GM13976 (cell line): ENCODE results near the gene FES.
A peak's percentile ranks its signal among the peaks of the same experiment; 100 is the strongest.

Source experiments
- DNase-seq: peaks from one replicate; pipeline ENCODE4 v3.0.0; 2012; ENCODE audit warnings: low spot score
- in situ Hi-C: fragments of 300-500 bp; cut with MboI; formaldehyde crosslinking; loops from one replicate; pipeline ENCODE4 v1.12.0; 2022; ENCODE audit warnings: low sequenced_read_pairs, mixed read lengths, inconsistent platforms; ENCODE audit not compliant: unreplicated experiment
- TF ChIP-seq, protein P1 (sequence below): IDR thresholded peaks from 2 replicates; pipeline ENCODE4 v1.5.1; 2012; ENCODE audit warnings: borderline replicate concordance, mild to moderate bottlenecking; ENCODE audit not compliant: insufficient read depth; ENCODE audit errors: extremely low read depth, missing control alignments, control extremely low read depth

The FES gene

DNA sequence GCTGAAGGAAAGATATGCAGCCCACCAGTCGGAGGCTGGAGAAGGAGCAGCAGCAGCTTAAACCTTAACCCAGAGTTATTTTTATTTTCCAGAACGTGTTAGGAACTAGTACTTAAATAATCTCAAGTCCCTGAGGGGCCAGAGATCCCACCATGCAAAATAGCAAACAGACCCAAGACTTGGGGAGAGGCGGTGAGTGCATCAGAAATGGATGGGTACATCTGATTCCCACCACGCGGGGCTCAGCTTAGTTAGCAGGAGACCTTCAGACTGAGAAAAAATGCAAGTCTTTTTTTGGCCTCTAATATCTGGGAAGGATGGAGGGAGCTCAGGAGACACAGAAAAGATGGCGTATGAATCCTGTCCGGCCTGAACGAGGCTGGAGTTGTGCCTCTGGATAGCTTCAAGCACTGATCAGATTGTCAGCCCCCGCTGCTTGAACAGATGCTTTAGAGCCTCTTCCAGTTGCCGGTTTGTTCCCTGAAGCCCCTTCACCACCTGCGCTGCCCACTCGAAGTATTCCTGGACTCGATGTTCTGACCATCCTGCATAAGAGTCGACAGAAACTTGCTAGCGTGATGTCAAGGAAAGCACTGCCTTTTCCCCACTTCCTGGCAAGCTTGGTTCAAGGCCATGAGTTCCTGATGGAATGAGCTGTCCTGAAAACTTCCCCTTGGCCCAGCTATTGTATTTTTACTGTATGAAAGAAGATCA lies 46.7 kb downstream of the FES start:
- in situ Hi-C loops: no loop called here
- DNase-seq: no peak
- TF ChIP-seq, protein P1, sequence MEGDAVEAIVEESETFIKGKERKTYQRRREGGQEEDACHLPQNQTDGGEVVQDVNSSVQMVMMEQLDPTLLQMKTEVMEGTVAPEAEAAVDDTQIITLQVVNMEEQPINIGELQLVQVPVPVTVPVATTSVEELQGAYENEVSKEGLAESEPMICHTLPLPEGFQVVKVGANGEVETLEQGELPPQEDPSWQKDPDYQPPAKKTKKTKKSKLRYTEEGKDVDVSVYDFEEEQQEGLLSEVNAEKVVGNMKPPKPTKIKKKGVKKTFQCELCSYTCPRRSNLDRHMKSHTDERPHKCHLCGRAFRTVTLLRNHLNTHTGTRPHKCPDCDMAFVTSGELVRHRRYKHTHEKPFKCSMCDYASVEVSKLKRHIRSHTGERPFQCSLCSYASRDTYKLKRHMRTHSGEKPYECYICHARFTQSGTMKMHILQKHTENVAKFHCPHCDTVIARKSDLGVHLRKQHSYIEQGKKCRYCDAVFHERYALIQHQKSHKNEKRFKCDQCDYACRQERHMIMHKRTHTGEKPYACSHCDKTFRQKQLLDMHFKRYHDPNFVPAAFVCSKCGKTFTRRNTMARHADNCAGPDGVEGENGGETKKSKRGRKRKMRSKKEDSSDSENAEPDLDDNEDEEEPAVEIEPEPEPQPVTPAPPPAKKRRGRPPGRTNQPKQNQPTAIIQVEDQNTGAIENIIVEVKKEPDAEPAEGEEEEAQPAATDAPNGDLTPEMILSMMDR: no peak

DNA sequence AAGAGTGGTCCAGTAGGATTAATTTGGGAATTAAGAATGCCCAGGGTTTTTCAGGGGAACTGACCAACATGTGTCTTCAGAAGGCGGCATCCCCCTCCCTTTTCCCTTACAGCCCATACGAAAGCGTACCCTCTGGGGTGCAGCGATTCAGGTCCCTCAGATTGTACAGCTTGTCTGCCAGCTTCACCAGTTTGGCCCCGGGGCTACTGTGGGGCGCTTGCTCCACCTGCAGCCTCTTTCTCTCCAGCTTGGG lies 47.2 kb downstream of the FES start:
- TF ChIP-seq, protein P1: no peak
- in situ Hi-C loops: no loop called here
- DNase-seq: no peak

DNA sequence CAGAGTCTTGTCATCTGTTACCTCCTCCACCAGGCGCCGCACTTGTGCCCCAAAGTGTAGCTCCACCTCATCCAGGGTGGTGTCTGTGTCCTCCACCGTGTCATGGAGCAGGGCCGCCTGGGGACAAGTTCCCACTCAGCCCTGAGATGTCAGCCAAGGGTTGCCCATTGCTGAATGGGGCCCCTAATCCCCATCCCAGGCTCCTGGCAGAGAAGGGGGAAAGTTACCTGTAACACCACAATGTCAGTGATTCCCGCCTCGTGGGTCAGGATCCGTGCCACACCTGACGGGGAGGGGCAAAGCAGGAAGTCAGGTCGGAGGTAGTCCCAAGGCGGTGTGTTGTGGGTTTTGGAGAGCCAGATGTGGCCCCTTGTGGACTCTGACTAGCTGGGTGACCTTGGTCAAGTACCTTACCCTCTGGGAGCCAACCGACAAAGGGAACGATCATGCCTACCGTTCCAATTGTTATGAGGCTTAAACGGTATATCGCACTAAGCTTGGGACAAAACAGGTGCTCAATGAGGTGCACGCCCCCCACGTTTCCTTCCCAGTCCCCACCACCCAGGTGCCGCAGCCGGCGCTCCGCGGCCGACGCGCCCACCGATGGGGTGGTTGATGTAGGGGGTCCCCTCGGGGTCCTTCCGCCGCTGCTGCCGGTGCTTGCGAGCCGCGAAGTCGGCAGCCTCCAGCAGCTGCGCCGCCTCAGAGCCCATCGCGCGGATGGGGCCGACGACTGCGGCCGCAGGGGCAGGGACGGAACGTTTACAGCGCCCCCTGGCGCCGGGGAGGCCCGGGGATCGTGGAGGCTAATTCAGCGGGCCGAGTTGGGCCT lies 47.7 kb downstream of the FES start, which contains the start of gene HDDC3:
TSS of gene HDDC3 (minus strand) at position 722 of the 832 bp plus-strand sequence. CDS start at position 713, 9 bp downstream.
- DNase-seq: peak; percentile 90
- in situ Hi-C loops: no loop called here
- TF ChIP-seq, protein P1: peak; percentile 94

DNA sequence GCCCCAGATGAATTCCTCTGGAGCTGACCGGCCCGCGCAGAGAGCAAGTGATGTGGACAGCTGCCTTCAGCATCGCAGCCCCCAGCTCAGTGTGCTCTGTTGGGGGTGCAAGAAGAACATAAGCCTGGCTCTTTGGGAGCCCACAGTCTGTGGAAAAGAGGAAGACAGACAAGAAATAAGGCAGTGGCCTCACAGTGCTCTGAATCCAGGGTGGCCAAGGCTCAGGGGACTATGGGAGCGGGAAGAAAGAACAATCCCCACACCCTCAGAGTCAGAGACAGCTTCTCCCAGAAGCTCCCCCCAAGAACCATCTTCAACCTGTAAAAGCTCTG lies 48.3 kb downstream of the FES start:
- DNase-seq: no peak
- TF ChIP-seq, protein P1: no peak
- in situ Hi-C loops: no loop called here

DNA sequence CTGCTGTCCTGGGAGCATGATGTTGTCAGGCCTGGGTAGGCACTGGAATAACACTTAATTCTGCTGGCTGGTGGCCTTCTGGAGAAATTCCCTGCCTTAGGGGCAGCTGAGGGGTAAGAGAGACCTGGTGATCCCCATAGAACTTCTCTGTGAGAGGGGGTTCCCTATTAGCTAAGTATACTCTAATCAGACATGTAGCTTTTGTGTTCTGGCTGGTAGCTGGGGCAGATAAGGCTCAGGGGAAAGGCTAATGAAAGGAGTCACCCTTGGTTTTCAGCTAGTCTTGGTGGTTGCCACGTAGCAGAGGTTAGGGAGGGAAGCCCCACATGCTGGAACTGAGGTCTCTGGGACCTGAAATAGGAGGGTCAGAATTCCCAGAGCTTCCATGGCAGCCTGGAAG lies 49.0 kb downstream of the FES start:
- TF ChIP-seq, protein P1: no peak
- no peak for DNase-seq
- in situ Hi-C loops: no loop called here

DNA sequence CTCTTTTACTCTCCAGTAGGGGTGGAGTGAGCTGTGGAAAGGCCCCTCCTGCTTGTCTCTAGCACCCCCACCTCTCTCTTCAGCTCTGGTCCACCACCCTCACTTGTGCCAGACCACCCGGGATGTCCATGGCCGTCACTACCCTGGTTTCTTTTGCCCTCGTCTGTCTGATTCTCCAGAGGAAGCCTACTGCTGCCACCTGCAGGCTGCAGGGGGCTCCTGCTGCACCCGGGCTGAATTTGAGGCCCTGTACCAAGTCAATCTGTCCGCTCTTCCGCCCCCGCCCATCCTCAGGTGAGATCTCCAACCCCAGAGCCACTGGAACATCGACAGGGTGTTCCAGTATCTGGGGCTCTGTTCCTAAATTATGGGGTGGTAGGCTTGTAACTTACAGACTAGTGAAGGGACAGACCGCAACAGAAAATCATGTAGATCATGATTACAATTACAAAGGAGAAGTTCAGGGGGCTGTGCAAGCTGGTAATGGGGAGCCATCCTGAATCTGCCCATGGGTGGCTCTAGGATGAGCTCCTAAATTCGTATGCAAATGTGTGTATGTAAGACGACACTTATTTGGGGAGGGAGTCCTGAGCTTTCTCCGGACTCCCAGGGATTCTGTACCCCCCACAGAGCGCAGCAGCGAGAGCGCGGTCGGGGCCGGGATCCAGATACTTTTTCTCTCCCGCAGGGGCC lies 50.1 kb downstream of the FES start:
- peak; percentile 86 for DNase-seq
- in situ Hi-C loops: no loop called here
- TF ChIP-seq, protein P1: peak; percentile 99
